Measurements from ENCODE around the gene OR2C1. TPM values are rescaled to one million over a fixed set of nuclear protein-coding genes. Genes with fewer than 3 reads are reported as not detected.

OR2C1 gene
- total RNA-seq, 6 donors from 2014 or later = 0.39 to 0.46 TPM; not detected in 4

DNA sequence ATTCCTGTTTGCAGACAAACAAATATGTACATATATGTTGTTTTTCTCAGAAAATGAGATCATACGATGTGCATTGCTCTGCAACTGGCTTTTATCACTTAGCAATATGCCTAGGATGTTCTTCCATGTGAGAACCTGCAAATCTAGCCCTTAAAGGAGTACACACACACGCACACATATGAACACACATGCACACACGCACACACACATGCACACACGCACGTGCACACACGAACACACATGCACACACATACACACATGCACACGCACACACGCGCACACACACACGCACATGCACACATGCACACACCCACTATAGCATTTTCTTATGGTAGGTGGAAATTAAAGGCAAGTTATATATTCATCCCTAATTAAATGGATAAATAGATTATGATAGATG, 8.1 kb upstream of the OR2C1 start:
- Histone ChIP-seq H3K4me1 (no peaks in the 10 kb centered on the region), H3K9me3 (no peaks in the 10 kb centered on the region), H3K27ac (no peak overlapping the region), H3K4me3 (no peak overlapping the region), H3K36me3 (no peaks in the 10 kb centered on the region), H3K27me3 (no peaks in the 10 kb centered on the region)
- ATAC-seq (ENCODE audit: low FRiP score in 2 of 2) = no peak
- WGBS, 2 donors = 52 to 57% methylated on average over 10 of the region's 10 CpGs
- no peak for DNase-seq
- no peak for TF ChIP-seq EP300 (IDR thresholded peaks at IDR 0.05)
- TF ChIP-seq, protein P1, sequence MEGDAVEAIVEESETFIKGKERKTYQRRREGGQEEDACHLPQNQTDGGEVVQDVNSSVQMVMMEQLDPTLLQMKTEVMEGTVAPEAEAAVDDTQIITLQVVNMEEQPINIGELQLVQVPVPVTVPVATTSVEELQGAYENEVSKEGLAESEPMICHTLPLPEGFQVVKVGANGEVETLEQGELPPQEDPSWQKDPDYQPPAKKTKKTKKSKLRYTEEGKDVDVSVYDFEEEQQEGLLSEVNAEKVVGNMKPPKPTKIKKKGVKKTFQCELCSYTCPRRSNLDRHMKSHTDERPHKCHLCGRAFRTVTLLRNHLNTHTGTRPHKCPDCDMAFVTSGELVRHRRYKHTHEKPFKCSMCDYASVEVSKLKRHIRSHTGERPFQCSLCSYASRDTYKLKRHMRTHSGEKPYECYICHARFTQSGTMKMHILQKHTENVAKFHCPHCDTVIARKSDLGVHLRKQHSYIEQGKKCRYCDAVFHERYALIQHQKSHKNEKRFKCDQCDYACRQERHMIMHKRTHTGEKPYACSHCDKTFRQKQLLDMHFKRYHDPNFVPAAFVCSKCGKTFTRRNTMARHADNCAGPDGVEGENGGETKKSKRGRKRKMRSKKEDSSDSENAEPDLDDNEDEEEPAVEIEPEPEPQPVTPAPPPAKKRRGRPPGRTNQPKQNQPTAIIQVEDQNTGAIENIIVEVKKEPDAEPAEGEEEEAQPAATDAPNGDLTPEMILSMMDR (IDR thresholded peaks at IDR 0.05) = no peak
- TF ChIP-seq POLR2AphosphoS5 (IDR thresholded peaks at IDR 0.05) = no peak
- no peak for TF ChIP-seq POLR2A (IDR thresholded peaks at IDR 0.05)

DNA sequence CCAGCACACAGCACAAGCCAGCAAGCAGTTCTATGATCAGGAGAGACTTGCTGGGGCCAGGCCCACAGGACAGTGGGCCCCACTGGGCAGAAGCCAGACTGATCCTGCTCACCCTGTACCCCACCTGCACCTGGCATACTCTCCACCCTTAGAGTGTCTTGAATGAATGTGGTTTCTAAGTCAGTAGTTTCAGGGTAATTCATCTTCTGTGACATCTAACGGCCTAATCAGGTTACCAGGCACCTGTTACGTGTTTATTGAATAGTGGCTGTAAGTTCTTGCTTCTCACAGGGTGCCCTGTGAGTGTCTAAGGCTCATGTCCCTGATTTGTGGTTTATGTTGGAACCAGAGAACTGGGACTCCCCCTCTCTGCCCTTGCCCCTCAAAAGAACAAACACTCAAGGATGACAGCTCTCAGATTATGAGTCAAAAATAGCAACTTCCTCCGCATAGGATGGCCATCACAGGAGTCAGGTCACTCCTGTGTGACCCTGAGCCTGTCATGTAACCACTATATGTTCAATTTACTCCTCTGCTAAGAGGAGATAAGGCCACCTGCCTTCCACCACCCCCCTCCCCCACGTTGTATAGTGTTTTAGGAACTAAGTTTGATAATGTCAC, 7.0 kb upstream of the OR2C1 start:
- TF ChIP-seq EP300 (IDR thresholded peaks at IDR 0.05) (no peak), POLR2AphosphoS5 (IDR thresholded peaks at IDR 0.05) (no peak), POLR2A (IDR thresholded peaks at IDR 0.05) (no peak)
- TF ChIP-seq, protein P1 (IDR thresholded peaks at IDR 0.05) = no peak
- no peak for ATAC-seq (ENCODE audit: low FRiP score in 2 of 2)
- Histone ChIP-seq H3K9me3 (no peaks in the 10 kb centered on the region), H3K27me3 (no peaks in the 10 kb centered on the region), H3K27ac (no peak overlapping the region), H3K4me1 (no peaks in the 10 kb centered on the region), H3K4me3 (no peak overlapping the region), H3K36me3 (no peaks in the 10 kb centered on the region)
- DNase-seq = no peak
- 38 to 49% methylated on average over 4 of the region's 4 CpGs for WGBS, 2 donors

DNA sequence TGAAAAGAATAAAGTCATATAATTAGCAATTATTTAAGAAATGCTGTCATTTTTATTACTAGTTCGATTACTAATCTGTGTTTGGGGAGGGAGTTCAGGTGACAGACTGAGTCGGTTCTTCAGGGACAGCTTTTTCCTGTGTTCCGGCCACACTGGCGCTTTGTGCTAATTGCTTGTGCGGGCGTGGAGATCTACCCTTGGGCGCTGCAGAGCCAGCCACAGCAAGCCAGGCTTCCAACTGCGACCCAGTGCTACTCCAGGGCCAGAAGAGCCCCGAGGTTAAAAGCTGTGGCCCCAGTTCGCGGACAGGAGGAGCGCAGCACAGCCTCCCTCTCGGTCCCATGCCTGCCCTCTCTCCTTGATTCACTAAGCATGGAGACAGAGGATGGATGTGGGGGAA, 6.5 kb upstream of the OR2C1 start:
- no peaks in the 10 kb centered on the region for H3K4me1 ChIP-seq
- ATAC-seq (ENCODE audit: low FRiP score in 2 of 2) (no peak), DNase-seq (peak in 1 of 2 donors; percentile 26)
- no peak overlapping the region for H3K4me3 ChIP-seq
- TF ChIP-seq POLR2A (IDR thresholded peaks at IDR 0.05) (no peak), POLR2AphosphoS5 (IDR thresholded peaks at IDR 0.05) (no peak), EP300 (IDR thresholded peaks at IDR 0.05) (no peak)
- TF ChIP-seq, protein P1 (IDR thresholded peaks at IDR 0.05) = no peak
- H3K27me3 ChIP-seq = no peaks in the 10 kb centered on the region
- H3K36me3 ChIP-seq = no peaks in the 10 kb centered on the region
- H3K27ac ChIP-seq = no peak overlapping the region
- H3K9me3 ChIP-seq = no peaks in the 10 kb centered on the region
- 58 to 72% methylated on average over 13 of the region's 13 CpGs for WGBS, 2 donors

DNA sequence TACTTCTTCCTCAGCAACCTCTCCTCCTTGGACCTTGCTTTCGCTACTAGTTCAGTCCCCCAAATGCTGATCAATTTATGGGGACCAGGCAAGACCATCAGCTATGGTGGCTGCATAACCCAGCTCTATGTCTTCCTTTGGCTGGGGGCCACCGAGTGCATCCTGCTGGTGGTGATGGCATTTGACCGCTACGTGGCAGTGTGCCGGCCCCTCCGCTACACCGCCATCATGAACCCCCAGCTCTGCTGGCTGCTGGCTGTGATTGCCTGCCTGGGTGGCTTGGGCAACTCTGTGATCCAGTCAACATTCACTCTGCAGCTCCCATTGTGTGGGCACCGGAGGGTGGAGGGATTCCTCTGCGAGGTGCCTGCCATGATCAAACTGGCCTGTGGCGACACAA, 429 bp downstream of the OR2C1 start:
- DNase-seq (peak in 1 of 2 donors; percentile 15), ATAC-seq (ENCODE audit: low FRiP score in 2 of 2) (no peak)
- Histone ChIP-seq H3K4me1 (no peaks in the 10 kb centered on the region), H3K9me3 (no peaks in the 10 kb centered on the region), H3K27ac (no peak overlapping the region), H3K27me3 (no peaks in the 10 kb centered on the region), H3K36me3 (no peaks in the 10 kb centered on the region), H3K4me3 (no peak overlapping the region)
- WGBS, 2 donors = 87 to 89% methylated on average over 4 to 10 of the region's 10 CpGs
- TF ChIP-seq POLR2A (IDR thresholded peaks at IDR 0.05) (no peak), POLR2AphosphoS5 (IDR thresholded peaks at IDR 0.05) (no peak), EP300 (IDR thresholded peaks at IDR 0.05) (no peak)
- TF ChIP-seq, protein P1 (IDR thresholded peaks at IDR 0.05) = no peak

DNA sequence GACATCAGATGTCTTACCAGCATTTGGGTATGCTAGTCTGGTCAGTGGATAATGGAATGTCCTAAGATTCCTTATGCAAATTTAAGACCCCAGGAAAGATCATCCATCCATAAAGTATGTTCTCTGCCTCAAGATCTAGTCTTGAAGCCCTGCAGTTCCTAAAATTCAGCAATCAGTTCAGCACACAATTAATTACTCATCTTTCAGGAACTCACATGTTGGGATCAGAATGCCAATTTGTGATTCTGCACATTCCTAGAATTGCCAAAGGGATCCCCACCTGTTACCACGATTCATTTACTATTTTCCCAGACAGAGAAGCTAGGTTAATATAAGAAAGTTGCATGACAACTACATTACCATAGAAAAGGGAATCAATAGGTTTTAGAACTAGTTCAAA, 3.2 kb downstream of the OR2C1 start:
- no peaks in the 10 kb centered on the region for H3K4me1 ChIP-seq
- peaks cover 0 to 2% (median under 1%) of the 10 kb centered on the region in 4 donors for H3K9me3 ChIP-seq
- DNase-seq (no peak), ATAC-seq (ENCODE audit: low FRiP score in 2 of 2) (no peak)
- TF ChIP-seq EP300 (IDR thresholded peaks at IDR 0.05) (no peak), POLR2A (IDR thresholded peaks at IDR 0.05) (no peak)
- TF ChIP-seq, protein P1 (IDR thresholded peaks at IDR 0.05) = no peak
- no peaks in the 10 kb centered on the region for H3K27me3 ChIP-seq
- no peak overlapping the region for H3K4me3 ChIP-seq
- H3K36me3 ChIP-seq = no peaks in the 10 kb centered on the region
- 0% methylated on average over 1 of the region's 1 CpG for WGBS, 2 donors
- no peak overlapping the region for H3K27ac ChIP-seq
